Measurements from ENCODE around the gene PHF21A. TPM values are rescaled to one million over a fixed set of nuclear protein-coding genes. Genes with fewer than 3 reads are reported as not detected.

The PHF21A gene
- total and polyA plus RNA-seq, 4 donors, result 3.6 to 8.5 (median 6.2) TPM

DNA sequence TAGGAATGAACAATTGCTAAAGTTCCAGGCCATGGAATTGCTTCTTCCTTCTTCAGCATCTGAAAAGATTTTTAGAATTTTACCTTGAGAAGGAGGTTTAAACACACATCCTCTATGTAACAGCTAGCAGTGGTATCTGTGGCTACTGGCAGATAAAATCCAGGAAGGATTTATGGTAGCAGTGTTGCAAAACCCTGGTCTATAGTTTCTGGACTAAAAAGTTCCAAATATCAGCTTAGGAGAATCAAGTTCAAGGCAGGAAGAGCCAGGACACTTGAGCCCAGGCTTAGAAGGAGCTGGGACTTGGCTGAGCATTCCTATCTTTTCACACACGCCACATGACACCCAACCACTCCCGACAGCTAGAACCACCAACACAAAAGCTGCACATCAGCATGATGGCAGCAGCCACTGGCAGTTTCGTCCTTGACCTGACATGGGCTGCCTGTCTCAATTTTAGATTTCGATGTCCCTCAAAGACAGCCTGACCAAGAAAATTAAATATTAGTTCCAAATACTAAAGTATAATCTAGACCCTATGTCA, 184.7 kb downstream of the PHF21A start:
- WGBS, result 97% methylated on average over 4 of the region's 4 CpGs
- no peaks in the 10 kb centered on the region for H3K9me3 ChIP-seq (ENCODE audit: control insufficient read depth in 4 of 4, low read length in 3 of 4)
- peaks cover 10 to 23% (median 21%) of the 10 kb centered on the region in 4 donors for H3K4me1 ChIP-seq (ENCODE audit: control insufficient read depth in 4 of 4, insufficient read depth in 4 of 4, low read length in 3 of 4)
- no peak for TF ChIP-seq REST (IDR thresholded peaks at IDR 0.05)
- no peak for TF ChIP-seq RXRA (IDR thresholded peaks at IDR 0.05)
- TF ChIP-seq, protein P1, sequence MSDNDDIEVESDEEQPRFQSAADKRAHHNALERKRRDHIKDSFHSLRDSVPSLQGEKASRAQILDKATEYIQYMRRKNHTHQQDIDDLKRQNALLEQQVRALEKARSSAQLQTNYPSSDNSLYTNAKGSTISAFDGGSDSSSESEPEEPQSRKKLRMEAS (IDR thresholded peaks at IDR 0.05), result no peak
- TF ChIP-seq, protein P2, sequence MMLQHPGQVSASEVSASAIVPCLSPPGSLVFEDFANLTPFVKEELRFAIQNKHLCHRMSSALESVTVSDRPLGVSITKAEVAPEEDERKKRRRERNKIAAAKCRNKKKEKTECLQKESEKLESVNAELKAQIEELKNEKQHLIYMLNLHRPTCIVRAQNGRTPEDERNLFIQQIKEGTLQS (IDR thresholded peaks at IDR 0.05), result no peak
- no peak overlapping the region for H3K27ac ChIP-seq (ENCODE audit: low read depth in 1 of 2, low read length in 2 of 2)
- H3K4me3 ChIP-seq (ENCODE audit: low read depth in 1 of 3, low read length in 3 of 3), result no peak overlapping the region
- no peaks in the 10 kb centered on the region for H3K27me3 ChIP-seq (ENCODE audit: control insufficient read depth in 4 of 4, insufficient read depth in 4 of 4, low read length in 3 of 4)
- no peak overlapping the region for H3K9ac ChIP-seq (ENCODE audit: low read depth in 1 of 2, low read length in 2 of 2)
- DNase-seq (ENCODE audit: low spot score), result no peak
- peaks cover 2 to 16% (median 5%) of the 10 kb centered on the region in 4 donors for H3K36me3 ChIP-seq (ENCODE audit: control insufficient read depth in 4 of 4, insufficient read depth in 3 of 4, low read depth in 1 of 4, low read length in 3 of 4)

DNA sequence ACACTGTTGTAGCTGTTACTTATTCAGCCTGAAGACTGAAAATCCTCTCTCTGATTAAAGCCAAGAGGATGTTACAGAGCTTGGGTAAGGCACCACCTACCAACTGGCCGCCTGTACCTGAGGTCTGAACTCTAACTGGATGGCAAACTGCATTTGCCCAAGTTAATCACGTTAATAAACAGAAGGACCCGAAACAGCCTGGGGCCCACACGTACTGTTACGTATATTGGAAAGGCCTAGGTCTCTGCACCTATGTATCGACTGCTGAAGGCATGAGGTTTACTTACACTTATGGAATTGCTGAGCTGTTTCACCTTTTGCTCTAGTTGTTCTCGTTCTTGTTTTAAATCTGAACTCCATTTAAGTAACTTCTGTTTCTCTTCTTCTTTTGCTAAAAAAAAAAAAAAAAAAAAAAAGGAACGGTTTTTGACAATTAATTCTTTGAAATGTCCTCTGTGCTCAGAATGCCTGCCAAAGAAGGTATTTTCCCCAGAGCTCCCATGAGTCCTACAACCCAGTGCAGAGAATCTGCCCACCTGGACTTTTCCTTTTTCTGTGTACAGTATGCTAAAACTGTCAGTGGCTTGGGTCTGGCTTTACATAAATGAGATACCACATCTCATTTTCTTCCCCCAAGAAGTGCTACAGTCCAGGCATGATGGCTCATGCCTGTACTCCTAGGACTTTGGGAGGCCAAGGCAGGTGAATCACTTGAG, 185.7 kb downstream of the PHF21A start:
- Histone ChIP-seq H3K4me3 (ENCODE audit: low read depth in 1 of 3, low read length in 3 of 3) (no peak overlapping the region), H3K9ac (ENCODE audit: low read depth in 1 of 2, low read length in 2 of 2) (no peak overlapping the region), H3K4me1 (ENCODE audit: control insufficient read depth in 4 of 4, insufficient read depth in 4 of 4, low read length in 3 of 4) (peaks cover 10 to 23% (median 20%) of the 10 kb centered on the region in 4 donors), H3K27ac (ENCODE audit: low read depth in 1 of 2, low read length in 2 of 2) (no peak overlapping the region), H3K9me3 (ENCODE audit: control insufficient read depth in 4 of 4, low read length in 3 of 4) (no peaks in the 10 kb centered on the region), H3K27me3 (ENCODE audit: control insufficient read depth in 4 of 4, insufficient read depth in 4 of 4, low read length in 3 of 4) (no peaks in the 10 kb centered on the region), H3K36me3 (ENCODE audit: control insufficient read depth in 4 of 4, insufficient read depth in 3 of 4, low read depth in 1 of 4, low read length in 3 of 4) (peaks cover 2 to 15% (median 6%) of the 10 kb centered on the region in 4 donors)
- no peak for DNase-seq (ENCODE audit: low spot score)
- WGBS, result 93% methylated on average over 8 of the region's 8 CpGs
- TF ChIP-seq SP1 (IDR thresholded peaks at IDR 0.05) (no peak), RXRA (IDR thresholded peaks at IDR 0.05) (no peak), EGR1 (IDR thresholded peaks at IDR 0.05; ENCODE audit: low read depth in 2 of 2) (no peak), YY1 (IDR thresholded peaks at IDR 0.05) (no peak), HNF4G (IDR thresholded peaks at IDR 0.05) (no peak), HNF4A (conservative IDR thresholded peaks at IDR 0.05) (no peak), TAF1 (conservative IDR thresholded peaks at IDR 0.05) (no peak), JUND (IDR thresholded peaks at IDR 0.05) (no peak), NR2F2 (IDR thresholded peaks at IDR 0.05) (no peak), RAD21 (IDR thresholded peaks at IDR 0.05) (no peak), FOXA1 (IDR thresholded peaks at IDR 0.05) (no peak), ZBTB33 (IDR thresholded peaks at IDR 0.05) (no peak), GABPA (IDR thresholded peaks at IDR 0.05 in 1 of 2, conservative IDR thresholded peaks at IDR 0.05 in 1 of 2) (no peak), REST (IDR thresholded peaks at IDR 0.05) (no peak), FOXA2 (IDR thresholded peaks at IDR 0.05) (no peak)
- TF ChIP-seq, protein P3, sequence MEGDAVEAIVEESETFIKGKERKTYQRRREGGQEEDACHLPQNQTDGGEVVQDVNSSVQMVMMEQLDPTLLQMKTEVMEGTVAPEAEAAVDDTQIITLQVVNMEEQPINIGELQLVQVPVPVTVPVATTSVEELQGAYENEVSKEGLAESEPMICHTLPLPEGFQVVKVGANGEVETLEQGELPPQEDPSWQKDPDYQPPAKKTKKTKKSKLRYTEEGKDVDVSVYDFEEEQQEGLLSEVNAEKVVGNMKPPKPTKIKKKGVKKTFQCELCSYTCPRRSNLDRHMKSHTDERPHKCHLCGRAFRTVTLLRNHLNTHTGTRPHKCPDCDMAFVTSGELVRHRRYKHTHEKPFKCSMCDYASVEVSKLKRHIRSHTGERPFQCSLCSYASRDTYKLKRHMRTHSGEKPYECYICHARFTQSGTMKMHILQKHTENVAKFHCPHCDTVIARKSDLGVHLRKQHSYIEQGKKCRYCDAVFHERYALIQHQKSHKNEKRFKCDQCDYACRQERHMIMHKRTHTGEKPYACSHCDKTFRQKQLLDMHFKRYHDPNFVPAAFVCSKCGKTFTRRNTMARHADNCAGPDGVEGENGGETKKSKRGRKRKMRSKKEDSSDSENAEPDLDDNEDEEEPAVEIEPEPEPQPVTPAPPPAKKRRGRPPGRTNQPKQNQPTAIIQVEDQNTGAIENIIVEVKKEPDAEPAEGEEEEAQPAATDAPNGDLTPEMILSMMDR (IDR thresholded peaks at IDR 0.05; ENCODE audit: low read depth, low read length, missing input control), result no peak
- TF ChIP-seq, protein P1 (IDR thresholded peaks at IDR 0.05), result no peak
- TF ChIP-seq, protein P2 (IDR thresholded peaks at IDR 0.05), result no peak
